GM19238 (cell line): ENCODE data around the gene VEPH1.

Experiments used
- DNase-seq: peaks from one replicate; pipeline ENCODE4 v3.0.0; 2011; ENCODE audit warnings: low spot score; ENCODE audit not compliant: insufficient read length

VEPH1 gene

DNA sequence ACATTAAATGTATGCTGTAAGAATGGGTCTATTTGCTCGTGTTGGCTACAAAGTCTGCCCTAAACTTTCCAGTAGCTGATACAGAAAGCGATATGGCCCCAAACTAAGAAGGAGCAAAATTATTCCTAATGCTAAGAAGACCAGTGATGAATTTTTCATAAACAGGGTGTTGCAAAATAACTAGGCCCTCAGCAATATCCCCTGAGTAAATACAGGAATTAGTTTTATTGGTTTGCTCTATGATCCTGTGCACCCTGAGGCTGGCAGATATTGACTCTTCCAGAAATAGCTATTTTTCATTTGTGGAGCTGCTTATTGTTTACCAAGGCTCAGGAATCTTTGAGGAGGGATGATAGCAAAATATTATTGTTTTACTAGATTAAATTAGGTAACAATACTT lies 282.3 kb downstream of the VEPH1 start:
- no peak for DNase-seq

DNA sequence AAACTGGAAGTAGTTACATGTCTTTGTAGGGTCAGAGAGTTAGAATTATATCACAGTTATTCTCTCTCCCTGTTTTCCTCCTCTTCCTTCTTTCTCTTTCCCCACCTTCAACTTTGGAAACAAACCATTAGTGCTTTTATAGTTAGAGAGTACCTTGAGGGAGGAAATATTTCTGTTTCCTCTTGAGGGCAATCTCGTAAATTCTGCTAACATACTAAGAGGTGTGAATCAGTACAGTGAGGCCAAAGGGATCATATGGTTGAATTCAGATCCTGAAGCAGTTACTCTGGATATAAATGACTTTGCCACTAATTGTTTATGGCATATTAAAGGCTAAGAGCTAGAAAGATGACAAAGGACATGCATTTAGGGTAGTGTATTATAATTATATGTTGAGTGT lies 283.0 kb downstream of the VEPH1 start:
- no peak for DNase-seq

DNA sequence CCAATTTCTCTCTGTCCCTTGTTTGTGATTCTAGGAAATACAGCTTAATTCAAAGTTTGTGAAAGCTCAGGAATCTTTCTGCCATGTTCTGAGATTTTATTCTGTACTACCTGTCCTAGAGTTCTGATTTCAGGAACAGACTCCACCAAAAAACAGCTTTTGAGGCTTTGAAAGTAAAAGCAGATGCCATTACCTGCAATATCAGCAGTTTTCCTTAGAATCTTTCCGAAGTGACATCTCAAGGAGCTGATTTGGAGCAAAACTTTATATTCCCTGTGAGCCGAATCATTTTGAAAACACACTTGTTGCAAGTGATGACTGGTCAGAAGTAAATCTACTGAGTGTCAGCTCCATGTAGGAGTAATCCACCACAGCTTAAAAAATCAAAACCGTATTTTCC lies 284.0 kb downstream of the VEPH1 start:
- DNase-seq = no peak
